Colonic mucosa (tissue), 4 donors: ENCODE results near the gene LAYN. TPM values are rescaled to one million over a fixed set of nuclear protein-coding genes. Genes with fewer than 3 reads are reported as not detected.

Experiments
- DNase-seq: peaks from one replicate; pipeline ENCODE4 v3.0.0-alpha.2; 2020
- H3K27ac ChIP-seq: fragments of 200-600 bp; one replicate; pipeline ENCODE4 v1.8.0; 2021
- H3K27me3 ChIP-seq: fragments of 200-600 bp; one replicate; pipeline ENCODE4 v1.8.0; 2021
- H3K36me3 ChIP-seq: fragments of 200-600 bp; one replicate; pipeline ENCODE4 v1.8.0; 2021
- H3K4me1 ChIP-seq: fragments of 200-600 bp; one replicate; pipeline ENCODE4 v1.8.0; 2021; ENCODE audit warnings: mild to moderate bottlenecking
- H3K4me3 ChIP-seq: fragments of 200-600 bp; one replicate; pipeline ENCODE4 v1.8.0; 2021
- H3K9ac ChIP-seq, 2 donors: one replicate each; pipeline ENCODE4 v1.7.0; 2013; ENCODE audit warnings: control low read depth in 2 of 2, low read depth in 2 of 2, low read length in 2 of 2
- H3K9me3 ChIP-seq: fragments of 200-600 bp; one replicate; pipeline ENCODE4 v1.8.0; 2021
- CTCF ChIP-seq: fragments of 200-600 bp; IDR thresholded peaks from one replicate; pipeline ENCODE4 v1.8.0; 2022; ENCODE audit warnings: antibody characterized with exemption, mild to moderate bottlenecking
- intact Hi-C: fragments of 100-400 bp; cut with DNase I; formaldehyde crosslinking; loops from one replicate; pipeline ENCODE4 v1.14.1; 2022
- total RNA-seq, 2 donors: library from RNA; stranded (reverse); fragmentation: NEBNext Ultra II Directional in 1 of 2; extraction: Animal tissue kit (Norgen Biotek cat#: 25700) in 1 of 2; gene quantifications; one replicate each; pipeline ENCODE4 v1.2.1, GENCODE V29; 2021
- donor health status: healthy.
- donor health status: DM: no; HTN: no; CAD: no.
- donor health status: DM: no; HTN: no; CAD: no.

Gene LAYN
- total RNA-seq, 2 donors from 2014 or later: 0.99 to 9.0 TPM

GRCh38 chr11:111577821-111578220 is 37.3 kb downstream of the LAYN start:
- DNase-seq: no peak
- no peaks in the 10 kb centered on the region for H3K9me3 ChIP-seq
- H3K27me3 ChIP-seq: no peaks in the 10 kb centered on the region
- TF ChIP-seq CTCF: no peak
- intact Hi-C loops: no loop called here
- no peak overlapping the region for H3K27ac ChIP-seq
- H3K4me1 ChIP-seq: no peaks in the 10 kb centered on the region
- H3K9ac ChIP-seq: no peak overlapping the region
- no peaks in the 10 kb centered on the region for H3K36me3 ChIP-seq
- no peak overlapping the region for H3K4me3 ChIP-seq

GRCh38 chr11:111581341-111581740 is 40.8 kb downstream of the LAYN start:
- no peak for TF ChIP-seq CTCF
- Histone ChIP-seq H3K9me3 (no peaks in the 10 kb centered on the region), H3K9ac (no peak overlapping the region), H3K4me3 (no peak overlapping the region), H3K4me1 (no peaks in the 10 kb centered on the region), H3K36me3 (no peaks in the 10 kb centered on the region), H3K27ac (no peak overlapping the region), H3K27me3 (no peaks in the 10 kb centered on the region)
- no peak for DNase-seq
- intact Hi-C loops: no loop called here

GRCh38 chr11:111582163-111582562 is 41.6 kb downstream of the LAYN start:
- Histone ChIP-seq H3K4me3 (no peak overlapping the region), H3K4me1 (no peaks in the 10 kb centered on the region), H3K27me3 (no peaks in the 10 kb centered on the region), H3K9ac (no peak overlapping the region), H3K36me3 (no peaks in the 10 kb centered on the region), H3K27ac (no peak overlapping the region), H3K9me3 (no peaks in the 10 kb centered on the region)
- DNase-seq: no peak
- TF ChIP-seq CTCF: no peak
- intact Hi-C loops: no loop called here

GRCh38 chr11:111582881-111583280 is 42.4 kb downstream of the LAYN start:
- no peak for DNase-seq
- Histone ChIP-seq H3K27me3 (no peaks in the 10 kb centered on the region), H3K4me1 (no peaks in the 10 kb centered on the region), H3K9me3 (no peaks in the 10 kb centered on the region), H3K4me3 (no peak overlapping the region), H3K9ac (no peak overlapping the region), H3K27ac (no peak overlapping the region), H3K36me3 (no peaks in the 10 kb centered on the region)
- intact Hi-C loops: no loop called here
- TF ChIP-seq CTCF: no peak

GRCh38 chr11:111585371-111585770 is 44.9 kb downstream of the LAYN start:
- intact Hi-C loops: loop anchor here (5.0 kb wide), 1 partner anchor 252 kb away; no protein-coding TSS in a partner anchor
- Histone ChIP-seq H3K9me3 (no peaks in the 10 kb centered on the region), H3K4me3 (no peak overlapping the region), H3K27ac (no peak overlapping the region), H3K9ac (no peak overlapping the region), H3K36me3 (no peaks in the 10 kb centered on the region), H3K4me1 (no peaks in the 10 kb centered on the region), H3K27me3 (no peaks in the 10 kb centered on the region)
- no peak for DNase-seq
- TF ChIP-seq CTCF: no peak
